SK-N-SH (cell line): ENCODE measurements around the gene UCHL5. TPM values are rescaled to one million over a fixed set of nuclear protein-coding genes. Genes with fewer than 3 reads are reported as not detected.

Experiments used
- CTCF ChIA-PET: fragments of 300-600, 350-600 bp; formaldehyde crosslinking; extraction: SDS; loops from one replicate; lab custom pipeline; 2021; lab: Yijun Ruan, JAX
- POLR2A ChIA-PET: fragments of 350-600 bp; sonication (Branson Sonifier 250); formaldehyde crosslinking; extraction: SDS; loops from one replicate; lab custom pipeline; 2020; ENCODE audit warnings: antibody characterized with exemption, inconsistent platforms; lab: Yijun Ruan, JAX
- DNase-seq: peaks from one replicate; pipeline ENCODE4 v3.0.0; 2012
- H2AFZ ChIP-seq: fragments of 200-600 bp; sonication (generic); 2 replicates; pipeline ENCODE4 v1.8.1; 2016; ENCODE audit warnings: antibody characterized with exemption, mild to moderate bottlenecking, low read depth
- H3F3A ChIP-seq: fragments of 200-600 bp; sonication (generic); replicated peaks from 2 replicates; pipeline ENCODE3; 2016; ENCODE audit warnings: antibody characterized with exemption, mild to moderate bottlenecking; ENCODE audit not compliant: insufficient read depth
- H3K27ac ChIP-seq, 2 experiments: fragments of 200-500 bp in 1 of 2; fragments of 200-600 bp in 1 of 2; sonication (Bioruptor generic) in 1 of 2; sonication (generic), shearing (Covaris generic) in 1 of 2; 2 replicates each; pipeline versions ENCODE4 v1.5.1 to v1.6.1; 2014 to 2016; ENCODE audit warnings: low read depth in 2 of 2, inconsistent platforms in 1 of 2, low read length in 1 of 2, mild to moderate bottlenecking in 1 of 2, mixed read lengths in 1 of 2
- H3K27me3 ChIP-seq: fragments of 200-600 bp; sonication (generic), shearing (Covaris generic); 2 replicates; pipeline ENCODE4 v1.6.1; 2016; ENCODE audit warnings: mixed run types; ENCODE audit not compliant: insufficient read depth
- H3K36me3 ChIP-seq, 2 experiments: fragments of 200-500 bp in 1 of 2; fragments of 200-600 bp in 1 of 2; sonication (Bioruptor generic) in 1 of 2; sonication (generic) in 1 of 2; replicated peaks in 1 of 2; 2 replicates each; pipeline versions ENCODE3 to v1.5.1; 2014 to 2016; ENCODE audit warnings: low read length in 1 of 2, mild to moderate bottlenecking in 1 of 2; ENCODE audit not compliant: insufficient read depth in 2 of 2, control insufficient read depth in 1 of 2
- H3K4me1 ChIP-seq, 2 experiments: fragments of 200-500 bp in 1 of 2; fragments of 200-600 bp in 1 of 2; sonication (Bioruptor generic) in 1 of 2; sonication (generic), shearing (Covaris generic) in 1 of 2; 2 replicates each; pipeline versions ENCODE4 v1.5.1 to v1.6.1; 2014 to 2016; ENCODE audit warnings: low read depth in 1 of 2, low read length in 1 of 2, mixed run types in 1 of 2; ENCODE audit not compliant: insufficient read depth in 2 of 2, control insufficient read depth in 1 of 2
- H3K4me2 ChIP-seq: fragments of 200-600 bp; sonication (generic), shearing (Covaris generic); 2 replicates; pipeline ENCODE4 v1.6.1; 2017; ENCODE audit warnings: mixed run types
- H3K4me3 ChIP-seq, 2 experiments: fragments of 200-500 bp in 1 of 2; fragments of 200-600 bp in 1 of 2; sonication (Bioruptor generic) in 1 of 2; sonication (generic), shearing (Covaris generic) in 1 of 2; 2 replicates each; pipeline versions ENCODE4 v1.5.1 to v1.8.1; 2014 to 2016; ENCODE audit warnings: low read depth in 2 of 2, inconsistent platforms in 1 of 2, low read length in 1 of 2, mild to moderate bottlenecking in 1 of 2, mixed read lengths in 1 of 2, moderate library complexity in 1 of 2
- H3K79me2 ChIP-seq: fragments of 200-600 bp; sonication (generic); 2 replicates; pipeline ENCODE4 v1.8.1; 2017; ENCODE audit warnings: mild to moderate bottlenecking; ENCODE audit not compliant: insufficient read depth
- H3K9ac ChIP-seq: fragments of 200-600 bp; sonication (generic); 2 replicates; pipeline ENCODE4 v1.6.1; 2017; ENCODE audit warnings: mixed run types
- H3K9me2 ChIP-seq: fragments of 200-600 bp; sonication (generic); 2 replicates; pipeline ENCODE4 v1.6.1; 2017; ENCODE audit warnings: mixed run types
- H3K9me3 ChIP-seq: fragments of 200-600 bp; sonication (generic); 2 replicates; pipeline ENCODE4 v1.6.1; 2017; ENCODE audit warnings: mixed run types, mild to moderate bottlenecking, moderate library complexity
- H4K20me1 ChIP-seq: fragments of 200-600 bp; sonication (generic); 2 replicates; pipeline ENCODE4 v1.6.1; 2017; ENCODE audit warnings: mild to moderate bottlenecking, mixed run types; ENCODE audit not compliant: insufficient read depth
- CHD2 ChIP-seq: fragments of 150-350 bp; IDR thresholded peaks from 2 replicates; pipeline ENCODE4 v1.6.1; 2018; ENCODE audit warnings: low read length; ENCODE audit not compliant: partially characterized antibody
- EZH2phosphoT487 ChIP-seq: fragments of 200-600 bp; sonication (generic); IDR thresholded peaks from 2 replicates; pipeline ENCODE4 v1.6.1; 2017; ENCODE audit warnings: low read depth, mixed run types, mild to moderate bottlenecking, antibody characterized with exemption, moderate library complexity, borderline replicate concordance
- FOXM1 ChIP-seq: IDR thresholded peaks from 2 replicates; pipeline ENCODE4 v1.4.0; 2012; ENCODE audit warnings: low read depth, mild to moderate bottlenecking
- GABPA ChIP-seq: IDR thresholded peaks from 2 replicates; pipeline ENCODE4 v1.4.0; 2012; ENCODE audit warnings: low read depth, mild to moderate bottlenecking
- JUND ChIP-seq: IDR thresholded peaks from 2 replicates; pipeline ENCODE4 v1.4.0; 2012
- NFIC ChIP-seq: IDR thresholded peaks from 2 replicates; pipeline ENCODE4 v1.4.0; 2012; ENCODE audit warnings: borderline replicate concordance
- NRF1 ChIP-seq: IDR thresholded peaks from 2 replicates; pipeline ENCODE4 v1.6.1; 2012; ENCODE audit warnings: low read depth, mild to moderate bottlenecking, low read length
- RAD21 ChIP-seq: IDR thresholded peaks from 2 replicates; pipeline ENCODE4 v1.6.1; 2012; ENCODE audit warnings: mild to moderate bottlenecking, low read length
- RXRA ChIP-seq: IDR thresholded peaks from 2 replicates; pipeline ENCODE4 v1.4.0; 2012; ENCODE audit warnings: low read depth, mild to moderate bottlenecking, borderline replicate concordance
- SIN3A ChIP-seq: IDR thresholded peaks from 2 replicates; pipeline ENCODE4 v1.6.1; 2012; ENCODE audit warnings: low read depth, mild to moderate bottlenecking, low read length, moderate library complexity, borderline replicate concordance
- SMC3 ChIP-seq: IDR thresholded peaks from 2 replicates; pipeline ENCODE4 v1.6.1; 2012; ENCODE audit warnings: low read depth, low read length, improper control_type of control experiment
- TCF12 ChIP-seq: IDR thresholded peaks from 2 replicates; pipeline ENCODE4 v1.4.0; 2012
- TEAD4 ChIP-seq: IDR thresholded peaks from 2 replicates; pipeline ENCODE4 v1.4.0; 2012; ENCODE audit warnings: mild to moderate bottlenecking, borderline replicate concordance; ENCODE audit not compliant: insufficient read depth
- YY1 ChIP-seq: IDR thresholded peaks from 2 replicates; pipeline ENCODE4 v1.4.0; 2012; ENCODE audit warnings: low read depth, mild to moderate bottlenecking
- WGBS: methylation state at CpG from one replicate; pipeline ENCODE4 v1.1.6; 2017; ENCODE audit warnings: low lambda C conversion rate; 5-methylcytosine and 5-hydroxymethylcytosine counted together
- polyA plus RNA-seq, 3 experiments: library from polyadenylated mRNA; depleted of rRNA; stranded (reverse); fragments of >200 nt; gene quantifications; 2 replicates each; pipeline ENCODE4 v1.2.3, GENCODE V29; 2012
- TF ChIP-seq, protein P1 (sequence below): fragments of 150-350 bp; IDR thresholded peaks from 2 replicates; pipeline ENCODE4 v1.6.1; 2017; ENCODE audit warnings: antibody characterized with exemption, low read length, low read depth, borderline replicate concordance
- TF ChIP-seq, protein P2 (sequence below): IDR thresholded peaks from 2 replicates; pipeline ENCODE4 v1.4.0; 2012; ENCODE audit warnings: low read depth
- TF ChIP-seq, protein P3 (sequence below): IDR thresholded peaks from 2 replicates; pipeline ENCODE4 v1.4.0; 2012; ENCODE audit warnings: low read depth, borderline replicate concordance
- TF ChIP-seq, protein P4 (sequence below): fragments of 200-600 bp; sonication (generic); IDR thresholded peaks from 2 replicates; pipeline ENCODE4 v1.6.1; 2017; ENCODE audit warnings: antibody characterized with exemption, mild to moderate bottlenecking, moderate library complexity
- TF ChIP-seq, protein P5 (sequence below): fragments of 150-350 bp; IDR thresholded peaks from 2 replicates; pipeline ENCODE4 v1.6.1; 2016; ENCODE audit warnings: mild to moderate bottlenecking, low read depth, low read length

The UCHL5 gene
- polyA plus RNA-seq, 1 of the 3 experiments (the other 2 are of a cell fraction), result 14.9 TPM

DNA sequence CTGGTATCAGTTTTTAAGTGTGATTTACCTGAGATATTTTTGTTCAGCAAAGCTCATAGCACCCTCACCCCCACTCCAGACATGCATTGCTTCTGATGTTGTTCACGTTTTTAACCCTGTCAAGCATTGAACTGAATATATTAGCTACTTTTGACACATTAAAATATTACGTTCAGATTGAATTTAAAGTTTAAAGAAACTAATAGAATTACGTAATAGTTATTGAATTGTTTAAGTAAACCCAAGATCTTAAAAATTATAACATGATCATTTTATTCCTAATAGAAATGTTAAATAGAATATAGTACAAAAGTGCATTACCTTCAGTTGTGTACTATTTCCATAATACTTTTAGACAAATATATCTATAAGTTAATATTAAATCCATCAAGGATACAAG lies 27.2 kb upstream of the UCHL5 start:
- no peaks in the 10 kb centered on the region for H3K79me2 ChIP-seq
- no peaks in the 10 kb centered on the region for H3K9me2 ChIP-seq
- WGBS, result 93% methylated on average over 3 of the region's 3 CpGs
- H3K36me3 ChIP-seq, result peaks cover 89 to 92% of the 10 kb centered on the region in 2 experiments
- TF ChIP-seq TEAD4, result no peak
- TF ChIP-seq NFIC, result no peak
- TF ChIP-seq TCF12, result no peak
- no peak for TF ChIP-seq YY1
- no peak for TF ChIP-seq SMC3
- no peak for TF ChIP-seq RAD21
- TF ChIP-seq GABPA, result no peak
- no peak for TF ChIP-seq NRF1
- TF ChIP-seq EZH2phosphoT487, result no peak
- no peaks in the 10 kb centered on the region for H3K9me3 ChIP-seq
- H3K27ac ChIP-seq, result no peak overlapping the region
- POLR2A ChIA-PET, result no interaction called here
- H3K27me3 ChIP-seq, result no peaks in the 10 kb centered on the region
- no peaks in the 10 kb centered on the region for H4K20me1 ChIP-seq
- H3K4me1 ChIP-seq, result no peaks in the 10 kb centered on the region; a peak in 1 of 4 replicates
- CTCF ChIA-PET, result interaction anchor here (1.4 kb wide), 2 partner anchors 21 to 35 kb away, joined by 3 read pairs; partner anchors contain the start of gene CDC73
- no peak for DNase-seq
- H3F3A ChIP-seq, result peaks cover 18% of the 10 kb centered on the region
- H3K9ac ChIP-seq, result no peak overlapping the region
- no peak overlapping the region for H3K4me2 ChIP-seq
- H2AFZ ChIP-seq, result no peak overlapping the region
- no peak overlapping the region for H3K4me3 ChIP-seq

DNA sequence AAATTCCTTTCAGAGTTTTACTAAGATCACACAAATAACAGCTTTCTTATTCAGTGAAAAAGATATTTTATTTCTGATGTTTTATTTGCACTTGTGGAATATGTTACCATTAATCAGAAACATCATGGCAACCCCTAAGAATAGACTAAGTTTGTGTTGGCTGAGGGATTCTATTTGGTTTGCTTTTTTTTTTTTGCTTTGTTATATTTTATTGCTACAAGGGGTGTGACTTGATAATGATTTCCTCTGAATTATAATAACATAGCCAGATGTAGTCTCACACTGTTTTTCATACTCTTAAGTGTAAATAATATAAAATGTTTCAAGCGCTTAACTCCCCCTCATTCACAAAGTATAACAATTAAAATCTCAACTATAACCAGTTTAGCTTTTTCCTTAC lies 26.1 kb upstream of the UCHL5 start:
- TF ChIP-seq, protein P1, sequence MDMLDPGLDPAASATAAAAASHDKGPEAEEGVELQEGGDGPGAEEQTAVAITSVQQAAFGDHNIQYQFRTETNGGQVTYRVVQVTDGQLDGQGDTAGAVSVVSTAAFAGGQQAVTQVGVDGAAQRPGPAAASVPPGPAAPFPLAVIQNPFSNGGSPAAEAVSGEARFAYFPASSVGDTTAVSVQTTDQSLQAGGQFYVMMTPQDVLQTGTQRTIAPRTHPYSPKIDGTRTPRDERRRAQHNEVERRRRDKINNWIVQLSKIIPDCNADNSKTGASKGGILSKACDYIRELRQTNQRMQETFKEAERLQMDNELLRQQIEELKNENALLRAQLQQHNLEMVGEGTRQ, result no peak
- no peak for TF ChIP-seq JUND
- TF ChIP-seq, protein P2, sequence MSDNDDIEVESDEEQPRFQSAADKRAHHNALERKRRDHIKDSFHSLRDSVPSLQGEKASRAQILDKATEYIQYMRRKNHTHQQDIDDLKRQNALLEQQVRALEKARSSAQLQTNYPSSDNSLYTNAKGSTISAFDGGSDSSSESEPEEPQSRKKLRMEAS, result no peak
- TF ChIP-seq SMC3, result no peak
- TF ChIP-seq, protein P3, sequence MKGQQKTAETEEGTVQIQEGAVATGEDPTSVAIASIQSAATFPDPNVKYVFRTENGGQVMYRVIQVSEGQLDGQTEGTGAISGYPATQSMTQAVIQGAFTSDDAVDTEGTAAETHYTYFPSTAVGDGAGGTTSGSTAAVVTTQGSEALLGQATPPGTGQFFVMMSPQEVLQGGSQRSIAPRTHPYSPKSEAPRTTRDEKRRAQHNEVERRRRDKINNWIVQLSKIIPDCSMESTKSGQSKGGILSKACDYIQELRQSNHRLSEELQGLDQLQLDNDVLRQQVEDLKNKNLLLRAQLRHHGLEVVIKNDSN, result no peak
- TF ChIP-seq NRF1, result no peak
- TF ChIP-seq CHD2, result no peak
- no peak for TF ChIP-seq GABPA
- TF ChIP-seq RXRA, result no peak
- TF ChIP-seq TCF12, result no peak
- TF ChIP-seq FOXM1, result no peak
- TF ChIP-seq YY1, result no peak
- TF ChIP-seq SIN3A, result no peak
- TF ChIP-seq, protein P4, sequence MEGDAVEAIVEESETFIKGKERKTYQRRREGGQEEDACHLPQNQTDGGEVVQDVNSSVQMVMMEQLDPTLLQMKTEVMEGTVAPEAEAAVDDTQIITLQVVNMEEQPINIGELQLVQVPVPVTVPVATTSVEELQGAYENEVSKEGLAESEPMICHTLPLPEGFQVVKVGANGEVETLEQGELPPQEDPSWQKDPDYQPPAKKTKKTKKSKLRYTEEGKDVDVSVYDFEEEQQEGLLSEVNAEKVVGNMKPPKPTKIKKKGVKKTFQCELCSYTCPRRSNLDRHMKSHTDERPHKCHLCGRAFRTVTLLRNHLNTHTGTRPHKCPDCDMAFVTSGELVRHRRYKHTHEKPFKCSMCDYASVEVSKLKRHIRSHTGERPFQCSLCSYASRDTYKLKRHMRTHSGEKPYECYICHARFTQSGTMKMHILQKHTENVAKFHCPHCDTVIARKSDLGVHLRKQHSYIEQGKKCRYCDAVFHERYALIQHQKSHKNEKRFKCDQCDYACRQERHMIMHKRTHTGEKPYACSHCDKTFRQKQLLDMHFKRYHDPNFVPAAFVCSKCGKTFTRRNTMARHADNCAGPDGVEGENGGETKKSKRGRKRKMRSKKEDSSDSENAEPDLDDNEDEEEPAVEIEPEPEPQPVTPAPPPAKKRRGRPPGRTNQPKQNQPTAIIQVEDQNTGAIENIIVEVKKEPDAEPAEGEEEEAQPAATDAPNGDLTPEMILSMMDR, result no peak
- TF ChIP-seq, protein P5, sequence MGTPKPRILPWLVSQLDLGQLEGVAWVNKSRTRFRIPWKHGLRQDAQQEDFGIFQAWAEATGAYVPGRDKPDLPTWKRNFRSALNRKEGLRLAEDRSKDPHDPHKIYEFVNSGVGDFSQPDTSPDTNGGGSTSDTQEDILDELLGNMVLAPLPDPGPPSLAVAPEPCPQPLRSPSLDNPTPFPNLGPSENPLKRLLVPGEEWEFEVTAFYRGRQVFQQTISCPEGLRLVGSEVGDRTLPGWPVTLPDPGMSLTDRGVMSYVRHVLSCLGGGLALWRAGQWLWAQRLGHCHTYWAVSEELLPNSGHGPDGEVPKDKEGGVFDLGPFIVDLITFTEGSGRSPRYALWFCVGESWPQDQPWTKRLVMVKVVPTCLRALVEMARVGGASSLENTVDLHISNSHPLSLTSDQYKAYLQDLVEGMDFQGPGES, result no peak
- Histone ChIP-seq H3K27ac (no peak overlapping the region), H3K9me2 (no peaks in the 10 kb centered on the region), H4K20me1 (no peaks in the 10 kb centered on the region), H3K4me2 (no peak overlapping the region), H3K4me3 (no peak overlapping the region), H3K9me3 (no peaks in the 10 kb centered on the region), H3K79me2 (no peaks in the 10 kb centered on the region), H3K36me3 (peaks cover 89 to 93% of the 10 kb centered on the region in 2 experiments), H3K27me3 (no peaks in the 10 kb centered on the region), H2AFZ (no peak overlapping the region), H3K9ac (no peak overlapping the region), H3F3A (peaks cover 11% of the 10 kb centered on the region), H3K4me1 (no peaks in the 10 kb centered on the region; a peak in 1 of 4 replicates)
- POLR2A ChIA-PET, result no interaction called here
- CTCF ChIA-PET, result interaction anchor here (1.4 kb wide), 2 partner anchors 22 to 36 kb away, joined by 3 read pairs; partner anchors contain the start of gene CDC73
- 98% methylated on average over 1 of the region's 1 CpG for WGBS
- no peak for DNase-seq
